Loucy (cell line): ENCODE results near the gene PRLR.

ENCODE experiments used
- CTCF ChIP-seq: fragments of 200-600 bp; sonication (generic); conservative IDR thresholded peaks from 2 replicates; pipeline ENCODE4 v1.5.1; 2014; ENCODE audit warnings: mild to moderate bottlenecking, antibody characterized with exemption, low read length
- EZH2phosphoT487 ChIP-seq: fragments of 200-600 bp; IDR thresholded peaks from 2 replicates; pipeline ENCODE4 v1.6.1; 2018; ENCODE audit warnings: antibody characterized with exemption, mild to moderate bottlenecking, moderate library complexity, borderline replicate concordance

- TF ChIP-seq CTCF (no peak), EZH2phosphoT487 (no peak)
Measured at GRCh38 chr5:35122819-35123218, 107.5 kb downstream of the PRLR start.
